GM15510 (cell line): Measurements from ENCODE around the gene SLC6A20.

Experiments used
- POLR2A ChIP-seq: IDR thresholded peaks from 3 replicates; pipeline ENCODE4 v1.6.1; 2011; ENCODE audit warnings: borderline replicate concordance; ENCODE audit not compliant: insufficient read length; ENCODE audit errors: extremely low read depth

SLC6A20 gene

GRCh38 chr3:45807681-45808540 is 11.6 kb upstream of the SLC6A20 start:
- TF ChIP-seq POLR2A: no peak

GRCh38 chr3:45807133-45807532 is 10.8 kb upstream of the SLC6A20 start:
- no peak for TF ChIP-seq POLR2A

- no peak for TF ChIP-seq POLR2A
These were observed 9.7 kb upstream of the SLC6A20 start for GRCh38 chr3:45806072-45806471.

- TF ChIP-seq POLR2A: no peak
These were observed 7.1 kb upstream of the SLC6A20 start for GRCh38 chr3:45803252-45803935.

- no peak for TF ChIP-seq POLR2A
These were observed 5.8 kb upstream of the SLC6A20 start for GRCh38 chr3:45802146-45802545.

- TF ChIP-seq POLR2A: no peak
These were observed 4.3 kb upstream of the SLC6A20 start for GRCh38 chr3:45800611-45801010.

- no peak for TF ChIP-seq POLR2A
These were observed 3.2 kb upstream of the SLC6A20 start for GRCh38 chr3:45799586-45799985.

- TF ChIP-seq POLR2A: no peak
These were observed 1.7 kb upstream of the SLC6A20 start for GRCh38 chr3:45798034-45798433.

GRCh38 chr3:45796902-45797637 is 734 bp upstream of the SLC6A20 start:
- no peak for TF ChIP-seq POLR2A

GRCh38 chr3:45795509-45795881 is 841 bp downstream of the SLC6A20 start:
- TF ChIP-seq POLR2A: no peak

GRCh38 chr3:45794660-45795059 is 1.7 kb downstream of the SLC6A20 start:
- no peak for TF ChIP-seq POLR2A

GRCh38 chr3:45794177-45794560 is 2.2 kb downstream of the SLC6A20 start:
- TF ChIP-seq POLR2A: no peak

GRCh38 chr3:45793482-45794176 is 2.7 kb downstream of the SLC6A20 start:
- TF ChIP-seq POLR2A: no peak

- no peak for TF ChIP-seq POLR2A
These were observed 3.7 kb downstream of the SLC6A20 start for GRCh38 chr3:45792516-45793172.
